ENCODE data around the gene GET4. TPM values are rescaled to one million over a fixed set of nuclear protein-coding genes. Genes with fewer than 3 reads are reported as not detected.
"Not testable (repeated sequence)": the region's sequence is repeated elsewhere in the genome, so short reads cannot be mapped to it uniquely, and the experiment has no call there.

Gene GET4
- total and polyA plus RNA-seq, 10 of the 15 experiments (the other 5 are each of a cell fraction or from before 2014, with no cell fraction given), result 0.66 to 73.8 (median 34.0) TPM

GRCh38 chr7:846958-847650 lies 29.2 kb upstream of the GET4 start:
- BruUV-seq (replicated peaks); H3K9ac ChIP-seq (ENCODE audit: control insufficient read depth, insufficient read depth, low read length); H3K4me3 ChIP-seq; FAIRE-seq; H3K4me2 ChIP-seq (ENCODE audit: control insufficient read depth, insufficient read depth); SMC1A ChIA-PET (ENCODE audit: uncharacterized antibody, unreplicated experiment); intact Hi-C loops (cut with micrococcal nuclease; ENCODE audit: unreplicated experiment); H3K27me3 ChIP-seq (replicated peaks in 1 of 2; ENCODE audit: control insufficient read depth in 2 of 2, insufficient read depth in 2 of 2, low read length in 1 of 2); ATAC-seq; H4K20me1 ChIP-seq (ENCODE audit: control insufficient read depth, insufficient read depth); RAD21 ChIA-PET (ENCODE audit: unreplicated experiment); in situ Hi-C loops (cut with MboI); H3K4me1 ChIP-seq (ENCODE audit: control insufficient read depth, insufficient read depth, low read length); POLR2A ChIA-PET; CTCF ChIA-PET; DNase-seq (ENCODE audit: low read depth, low spot score); H3K79me2 ChIP-seq (ENCODE audit: control insufficient read depth, insufficient read depth, low read length); H3K9me3 ChIP-seq (replicated peaks; ENCODE audit: control insufficient read depth, insufficient read depth, low read length); H2AFZ ChIP-seq (ENCODE audit: control insufficient read depth, low read depth, low read length); H3K27ac ChIP-seq (ENCODE audit: control insufficient read depth, insufficient read depth): not testable (repeated sequence)
- peak; percentile 57; the same call in 1 of the 2 replicates for TF ChIP-seq FOXM1 (IDR thresholded peaks at IDR 0.05; ENCODE audit: low read depth, low read length)
- peak; percentile 7; the same call in 1 of the 2 replicates for TF ChIP-seq JUNB (IDR thresholded peaks at IDR 0.05)
- peak; percentile 19 for TF ChIP-seq BCL3 (IDR thresholded peaks at IDR 0.05; ENCODE audit: borderline replicate concordance, insufficient read depth, low read depth, low read length, poor library complexity, severe bottlenecking)
- peak; percentile 70; the same call in 1 of the 2 replicates for TF ChIP-seq NFIC (IDR thresholded peaks at IDR 0.05; ENCODE audit: low read depth, low read length)
- peak; percentile 23; the same call in 1 of the 2 replicates for TF ChIP-seq RUNX3 (IDR thresholded peaks at IDR 0.05; ENCODE audit: low read length)
- peak; percentile 37; the same call in 1 of the 2 replicates for TF ChIP-seq CREM (IDR thresholded peaks at IDR 0.05; ENCODE audit: low read depth)
- TF ChIP-seq ATF2 (IDR thresholded peaks at IDR 0.05; ENCODE audit: low read length), result peak; percentile 58
- TF ChIP-seq CTCF (IDR thresholded peaks at IDR 0.05 in 2 of 3, conservative IDR thresholded peaks at IDR 0.05 in 1 of 3; ENCODE audit: control insufficient read depth in 2 of 3, extremely low read depth in 1 of 3, insufficient read depth in 1 of 3, low read depth in 3 of 3, low read length in 3 of 3), result peak in 1 of 3 experiments; percentile 14; a peak in 1 of 6 replicates
- TF ChIP-seq GABPA (IDR thresholded peaks at IDR 0.05; ENCODE audit: low read depth), result peak; percentile 16; the same call in 1 of the 2 replicates
- H3K36me3 ChIP-seq (ENCODE audit: control insufficient read depth in 2 of 2, insufficient read depth in 2 of 2, low read length in 1 of 2), result peaks cover 22 to 25% of the 10 kb centered on the region in 2 experiments
- 11% methylated on average over 30 of the region's 37 CpGs for WGBS (ENCODE audit: insufficient coverage, insufficient replicate concordance, low lambda C conversion rate, missing lambda C conversion rate)
